GM12892 (cell line): Measurements from ENCODE around the gene MATN1.

ENCODE experiments used
- POLR2A ChIP-seq: IDR thresholded peaks from 2 replicates; pipeline ENCODE4 v1.6.1; 2011; ENCODE audit warnings: low read depth, low read length, control low read depth
- POLR2AphosphoS5 ChIP-seq: IDR thresholded peaks from 2 replicates; pipeline ENCODE4 v1.6.1; 2011; ENCODE audit warnings: low read depth, low read length, control low read depth
- TAF1 ChIP-seq: IDR thresholded peaks from 2 replicates; pipeline ENCODE4 v1.6.1; 2011; ENCODE audit warnings: low read depth, mild to moderate bottlenecking, control low read depth, low read length, borderline replicate concordance

DNA sequence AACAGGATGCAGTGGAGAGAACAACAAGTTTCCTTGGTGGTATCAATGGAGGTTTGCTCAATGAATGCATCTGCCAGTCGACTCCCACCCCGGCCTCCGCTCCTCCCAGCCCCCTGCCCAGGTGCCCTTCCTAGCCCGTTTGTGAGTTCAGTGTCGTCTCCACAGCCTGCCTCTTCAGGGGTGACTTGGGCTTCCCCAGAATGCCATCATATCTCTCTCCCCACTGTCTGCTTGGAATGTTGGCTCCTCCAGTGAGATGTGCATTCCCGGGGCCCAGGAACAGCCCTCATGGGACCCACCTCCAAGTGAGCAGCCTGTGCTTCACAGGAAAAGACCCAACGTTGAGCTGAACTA is 30.5 kb downstream of the MATN1 start:
- TF ChIP-seq POLR2AphosphoS5: no peak
- no peak for TF ChIP-seq POLR2A
- no peak for TF ChIP-seq TAF1
